HG03565 (cell line): ENCODE data around the gene STIP1.

Experiments
- ATAC-seq: cut with Tn5 transposase; IDR thresholded peaks from one replicate; pipeline ENCODE4 v1.9.1; 2021; ENCODE audit warnings: mild to moderate bottlenecking, moderate library complexity; ENCODE audit not compliant: unreplicated experiment

The STIP1 gene

DNA sequence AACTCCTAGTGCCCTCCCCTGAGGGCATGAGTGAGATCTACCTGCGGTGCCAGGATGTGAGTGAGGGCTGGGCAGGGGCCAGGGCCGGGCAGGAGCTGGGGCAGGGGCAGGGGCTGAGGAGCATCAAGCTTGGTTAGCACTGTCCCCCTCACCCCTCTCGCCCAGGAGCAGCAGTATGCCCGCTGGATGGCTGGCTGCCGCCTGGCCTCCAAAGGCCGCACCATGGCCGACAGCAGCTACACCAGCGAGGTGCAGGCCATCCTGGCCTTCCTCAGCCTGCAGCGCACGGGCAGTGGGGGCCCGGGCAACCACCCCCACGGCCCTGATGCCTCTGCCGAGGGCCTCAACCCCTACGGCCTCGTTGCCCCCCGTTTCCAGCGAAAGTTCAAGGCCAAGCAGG, 34.3 kb downstream of the STIP1 start:
- no peak for ATAC-seq

- no peak for ATAC-seq
Measured at GRCh38 chr11:64220798-64221197, 34.8 kb downstream of the STIP1 start.

DNA sequence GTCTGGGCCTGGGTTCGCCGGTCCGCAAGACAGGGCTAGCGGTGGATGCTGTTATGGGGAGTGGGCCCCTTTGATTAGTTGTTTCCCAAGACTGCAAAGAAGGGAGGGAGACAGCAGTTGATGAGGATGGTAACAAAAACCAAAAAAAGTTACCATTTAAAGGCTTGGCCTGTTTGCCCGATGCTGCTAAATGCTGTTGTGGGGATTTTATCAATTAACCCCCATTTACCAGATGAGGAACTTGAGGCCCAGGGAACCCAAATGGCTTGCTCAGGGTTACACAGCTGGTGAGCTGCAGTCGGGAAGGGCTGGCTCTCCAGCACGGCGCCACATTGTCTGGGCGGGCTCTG, 36.7 kb downstream of the STIP1 start:
- no peak for ATAC-seq

GRCh38 chr11:64223001-64223651, 37.2 kb downstream of the STIP1 start:
- no peak for ATAC-seq

- ATAC-seq, result no peak
Measured at GRCh38 chr11:64224151-64224890, 38.4 kb downstream of the STIP1 start.

DNA sequence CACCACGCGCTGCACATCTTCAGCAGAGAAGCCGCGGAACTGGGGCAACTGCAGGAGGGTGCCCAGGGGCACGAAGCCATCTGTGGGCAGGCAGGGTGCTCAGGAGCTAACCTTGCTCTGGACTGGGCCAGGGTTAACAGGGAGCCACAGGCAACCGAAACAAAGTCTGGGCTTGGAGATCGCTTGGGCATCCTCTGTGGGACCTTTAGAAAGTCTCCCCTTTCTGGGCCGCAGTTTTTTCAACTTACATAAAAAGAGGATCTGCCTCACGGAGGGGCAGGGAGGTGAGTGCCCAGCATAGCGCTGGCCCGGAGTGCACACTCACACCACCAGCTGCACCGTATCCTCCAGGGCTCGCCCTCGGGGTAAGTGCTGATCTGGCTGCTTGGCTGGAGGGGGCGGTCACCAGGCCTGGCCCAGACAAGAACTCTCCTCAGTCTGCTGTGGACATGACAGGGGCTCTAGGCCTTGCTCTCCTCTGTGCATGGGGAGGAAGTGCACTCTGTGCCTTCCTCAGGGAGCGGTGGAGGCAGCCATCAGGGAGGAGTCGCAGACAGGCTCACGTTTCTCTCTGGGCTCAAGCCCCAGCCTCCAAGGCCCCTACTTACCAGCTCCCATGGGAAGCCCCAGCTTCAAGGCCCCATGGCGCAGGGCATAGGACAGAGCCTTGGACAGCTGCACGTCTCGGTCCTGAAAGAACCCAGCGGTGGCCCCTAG, 39.1 kb downstream of the STIP1 start:
- no peak for ATAC-seq

DNA sequence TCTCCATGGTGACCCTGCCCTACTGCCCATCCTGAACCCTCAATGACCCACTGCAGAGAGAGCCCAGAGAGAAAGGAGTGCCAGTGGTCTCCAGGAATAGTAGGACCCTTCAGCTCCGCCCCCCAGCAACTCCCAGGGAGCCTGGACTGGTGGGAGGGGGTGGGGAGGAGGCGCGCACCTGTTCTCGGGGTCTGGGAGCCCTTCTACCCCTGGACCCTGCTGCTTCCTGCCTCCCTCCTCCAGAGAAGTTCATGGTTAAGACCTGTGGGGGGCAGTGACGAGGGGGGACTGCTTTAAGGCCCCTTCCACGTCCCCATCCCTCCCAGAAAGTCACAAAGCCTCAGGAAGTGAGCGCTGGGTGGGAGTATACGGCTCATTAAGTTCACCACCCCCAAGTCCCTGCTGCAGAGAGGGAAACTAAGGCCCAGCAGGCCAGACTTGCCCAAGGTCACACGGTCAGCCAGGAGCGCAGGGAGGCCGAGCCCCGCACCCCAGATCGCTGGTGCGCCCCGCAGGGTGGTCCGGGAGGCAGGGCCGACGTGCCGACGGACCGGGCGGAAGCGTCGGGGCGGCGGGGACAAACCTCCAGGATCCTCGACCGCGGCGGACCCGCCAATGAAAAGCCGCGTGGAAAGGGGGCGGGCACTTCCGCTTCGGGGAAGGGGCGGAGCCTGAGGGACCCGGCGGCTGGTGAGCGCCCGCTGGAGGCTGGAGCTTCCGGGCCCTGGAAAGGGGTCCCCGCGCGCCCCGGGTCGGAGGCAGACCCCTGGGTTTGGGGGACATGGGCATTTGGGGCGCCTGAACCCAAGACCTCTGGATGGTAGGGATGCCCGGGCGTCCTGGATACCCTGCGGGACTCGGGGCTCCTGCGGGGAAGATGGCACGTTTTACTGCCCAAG, 39.9 kb downstream of the STIP1 start, which contains the start of the genes NUDT22 and TRPT1:
TSS of gene NUDT22 (plus strand) at position 667 of the 899 bp plus-strand sequence. CDS start 379 bp downstream, outside the sequence.
TSS of gene TRPT1 (minus strand) at position 579 of the 899 bp plus-strand sequence. CDS start at position 253, 326 bp downstream.
- no peak for ATAC-seq

DNA sequence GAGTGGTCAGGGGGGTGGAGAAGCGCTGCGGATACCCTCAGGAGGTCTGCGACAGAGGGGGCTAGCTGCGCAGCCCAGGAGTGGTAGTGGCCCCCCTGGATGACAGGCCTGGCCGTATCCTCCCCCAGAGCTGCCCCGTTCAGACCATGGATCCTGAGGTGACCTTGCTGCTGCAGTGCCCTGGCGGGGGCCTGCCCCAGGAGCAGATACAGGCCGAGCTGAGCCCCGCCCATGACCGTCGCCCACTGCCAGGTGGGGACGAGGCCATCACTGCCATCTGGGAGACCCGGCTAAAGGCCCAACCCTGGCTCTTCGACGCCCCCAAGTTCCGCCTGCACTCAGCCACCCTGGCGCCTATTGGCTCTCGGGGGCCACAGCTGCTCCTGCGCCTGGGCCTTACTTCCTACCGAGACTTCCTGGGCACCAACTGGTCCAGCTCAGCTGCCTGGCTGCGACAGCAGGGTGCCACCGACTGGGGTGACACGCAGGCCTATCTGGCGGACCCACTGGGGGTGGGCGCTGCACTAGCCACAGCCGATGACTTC, 40.6 kb downstream of the STIP1 start:
- ATAC-seq, result no peak

GRCh38 chr11:64227405-64227956, 41.5 kb downstream of the STIP1 start:
- no peak for ATAC-seq

- no peak for ATAC-seq
Measured at GRCh38 chr11:64229090-64229743, 43.2 kb downstream of the STIP1 start.

DNA sequence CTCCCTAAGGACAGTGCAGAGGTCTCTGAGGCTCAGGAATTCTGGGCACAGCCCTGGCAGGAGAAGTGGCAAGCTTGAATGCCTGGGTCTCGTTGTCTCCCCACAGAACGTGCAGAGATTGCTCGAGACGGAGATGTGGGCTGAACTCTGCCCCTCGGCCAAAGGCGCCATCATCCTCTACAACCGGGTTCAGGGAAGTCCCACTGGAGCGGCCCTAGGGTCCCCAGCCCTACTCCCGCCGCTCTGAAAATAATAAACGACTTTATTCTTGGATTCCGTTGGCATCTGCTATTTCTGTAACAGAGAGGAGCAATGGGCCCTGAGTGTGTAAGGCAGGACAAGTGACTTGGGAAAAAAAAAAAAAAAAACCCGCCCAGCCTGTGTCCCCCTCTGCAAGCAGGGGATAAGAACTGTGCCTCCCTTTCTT, 43.8 kb downstream of the STIP1 start:
- no peak for ATAC-seq

GRCh38 chr11:64230171-64230984, 44.4 kb downstream of the STIP1 start, which contains the start of gene DNAJC4:
TSS of gene DNAJC4 (plus strand) at chr11:64230548. CDS start at chr11:64230855, 307 bp downstream.
- peak; percentile 33 for ATAC-seq

GRCh38 chr11:64230985-64231365, 45.0 kb downstream of the STIP1 start:
- ATAC-seq, result no peak

DNA sequence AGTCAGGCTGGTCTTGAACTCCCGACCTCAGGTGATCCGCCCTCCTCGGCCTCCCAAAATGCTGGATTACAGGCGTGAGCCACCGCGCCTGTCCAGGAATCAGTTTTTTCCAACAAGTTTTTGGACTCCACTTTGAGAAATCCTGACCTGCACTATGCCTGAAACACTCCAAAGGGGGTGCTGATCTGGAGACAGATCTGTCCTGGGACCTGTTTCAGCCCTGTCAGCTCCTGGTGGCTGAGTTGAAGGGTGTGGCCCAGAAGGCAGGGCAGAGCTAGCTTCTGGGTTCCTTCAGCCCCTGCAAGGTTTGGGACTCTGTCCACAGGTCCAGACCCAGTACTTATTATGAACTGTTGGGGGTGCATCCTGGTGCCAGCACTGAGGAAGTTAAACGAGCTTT, 45.6 kb downstream of the STIP1 start:
- no peak for ATAC-seq

GRCh38 chr11:64232182-64232966, 46.4 kb downstream of the STIP1 start:
- no peak for ATAC-seq

DNA sequence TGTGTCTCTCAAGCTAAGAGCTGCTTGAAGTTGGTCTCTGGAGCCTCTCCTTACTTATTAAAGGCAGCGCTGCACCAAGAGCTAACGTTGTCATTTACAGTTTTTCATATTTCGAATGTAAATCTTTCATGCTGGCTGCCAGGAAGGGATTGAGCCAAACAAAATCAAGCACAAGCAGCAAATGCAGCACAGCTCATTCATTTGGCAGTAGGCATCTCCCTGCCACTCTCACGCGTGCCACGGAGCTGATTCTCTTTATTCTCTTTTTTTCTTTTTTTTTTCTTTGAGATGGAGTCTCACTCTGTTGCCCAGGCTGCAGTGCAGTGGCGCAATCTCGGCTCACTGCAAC, 47.0 kb downstream of the STIP1 start:
- no peak for ATAC-seq

GRCh38 chr11:64233913-64234586, 48.1 kb downstream of the STIP1 start, which contains the start of gene VEGFB:
TSS of gene VEGFB (plus strand) at chr11:64234584. CDS start at chr11:64234834, 250 bp downstream.
- no peak for ATAC-seq
